Neural progenitor cell (in vitro differentiated cells): Measurements from ENCODE around the gene ARHGAP26.

Experiments used
- EZH2 ChIP-seq: fragments of 200-600 bp; sonication (generic); IDR thresholded peaks from 2 replicates; pipeline ENCODE4 v1.6.1; 2017; ENCODE audit warnings: antibody characterized with exemption, mild to moderate bottlenecking, moderate library complexity
- TF ChIP-seq, protein P1 (sequence below): fragments of 200-600 bp; sonication (generic); IDR thresholded peaks from 2 replicates; pipeline ENCODE4 v1.5.1; 2017; ENCODE audit warnings: antibody characterized with exemption, mild to moderate bottlenecking

DNA sequence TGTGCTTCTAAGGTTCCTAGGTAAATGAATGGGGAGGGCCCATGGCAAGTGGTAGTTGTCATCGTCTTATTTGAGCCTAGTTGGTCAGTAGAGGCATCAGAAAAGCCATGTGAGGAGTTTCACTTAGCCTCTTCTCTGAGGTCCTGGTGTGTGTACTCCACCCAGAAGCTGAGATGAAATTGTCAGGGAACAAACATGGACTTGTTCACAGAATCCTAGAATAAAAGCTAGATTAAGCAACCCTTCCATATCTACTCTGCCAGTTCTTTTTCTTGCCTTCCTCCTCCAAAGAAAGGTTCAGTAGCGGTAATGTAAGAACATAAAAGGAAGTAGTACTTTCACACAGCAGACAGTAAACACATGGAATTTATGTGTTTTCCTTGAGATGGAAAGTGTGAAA is 70.4 kb downstream of the ARHGAP26 start:
- TF ChIP-seq, protein P1, sequence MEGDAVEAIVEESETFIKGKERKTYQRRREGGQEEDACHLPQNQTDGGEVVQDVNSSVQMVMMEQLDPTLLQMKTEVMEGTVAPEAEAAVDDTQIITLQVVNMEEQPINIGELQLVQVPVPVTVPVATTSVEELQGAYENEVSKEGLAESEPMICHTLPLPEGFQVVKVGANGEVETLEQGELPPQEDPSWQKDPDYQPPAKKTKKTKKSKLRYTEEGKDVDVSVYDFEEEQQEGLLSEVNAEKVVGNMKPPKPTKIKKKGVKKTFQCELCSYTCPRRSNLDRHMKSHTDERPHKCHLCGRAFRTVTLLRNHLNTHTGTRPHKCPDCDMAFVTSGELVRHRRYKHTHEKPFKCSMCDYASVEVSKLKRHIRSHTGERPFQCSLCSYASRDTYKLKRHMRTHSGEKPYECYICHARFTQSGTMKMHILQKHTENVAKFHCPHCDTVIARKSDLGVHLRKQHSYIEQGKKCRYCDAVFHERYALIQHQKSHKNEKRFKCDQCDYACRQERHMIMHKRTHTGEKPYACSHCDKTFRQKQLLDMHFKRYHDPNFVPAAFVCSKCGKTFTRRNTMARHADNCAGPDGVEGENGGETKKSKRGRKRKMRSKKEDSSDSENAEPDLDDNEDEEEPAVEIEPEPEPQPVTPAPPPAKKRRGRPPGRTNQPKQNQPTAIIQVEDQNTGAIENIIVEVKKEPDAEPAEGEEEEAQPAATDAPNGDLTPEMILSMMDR = no peak
- TF ChIP-seq EZH2 = no peak
